Ishikawa (cell line): Measurements from ENCODE around the gene CEP126.

Experiments
- CEBPB ChIP-seq: IDR thresholded peaks from 2 replicates; pipeline ENCODE4 v1.6.1; 2012
- CREB1 ChIP-seq: IDR thresholded peaks from 2 replicates; pipeline ENCODE4 v1.6.1; 2012; ENCODE audit warnings: low read depth
- EGR1 ChIP-seq: IDR thresholded peaks from 2 replicates; pipeline ENCODE4 v1.6.1; 2012
- EP300 ChIP-seq: IDR thresholded peaks from 2 replicates; pipeline ENCODE4 v1.6.1; 2012; ENCODE audit warnings: borderline replicate concordance
- FOXM1 ChIP-seq: IDR thresholded peaks from 2 replicates; pipeline ENCODE4 v1.6.1; 2012; ENCODE audit warnings: low read depth, borderline replicate concordance
- NFIC ChIP-seq: IDR thresholded peaks from 2 replicates; pipeline ENCODE4 v1.6.1; 2012
- RAD21 ChIP-seq: IDR thresholded peaks from 2 replicates; pipeline ENCODE4 v1.6.1; 2012; ENCODE audit warnings: low read depth
- TAF1 ChIP-seq: IDR thresholded peaks from 2 replicates; pipeline ENCODE4 v1.6.1; 2012; ENCODE audit warnings: low read depth, mild to moderate bottlenecking
- TCF12 ChIP-seq: IDR thresholded peaks from 2 replicates; pipeline ENCODE4 v1.6.1; 2012; ENCODE audit warnings: low read depth
- TEAD4 ChIP-seq: IDR thresholded peaks from 2 replicates; pipeline ENCODE4 v1.6.1; 2012
- YY1 ChIP-seq: IDR thresholded peaks from 2 replicates; pipeline ENCODE4 v1.6.1; 2012; ENCODE audit warnings: low read depth
- ZBTB7A ChIP-seq: IDR thresholded peaks from 2 replicates; pipeline ENCODE4 v1.6.1; 2012; ENCODE audit warnings: low read depth
- TF ChIP-seq, protein P1 (sequence below): IDR thresholded peaks from 2 replicates; pipeline ENCODE4 v1.6.1; 2012; ENCODE audit warnings: low read depth, mild to moderate bottlenecking
- TF ChIP-seq, protein P2 (sequence below): IDR thresholded peaks from 2 replicates; pipeline ENCODE4 v1.6.1; 2012
- TF ChIP-seq, protein P3 (sequence below): IDR thresholded peaks from 2 replicates; pipeline ENCODE4 v1.6.1; 2012

CEP126 gene

DNA sequence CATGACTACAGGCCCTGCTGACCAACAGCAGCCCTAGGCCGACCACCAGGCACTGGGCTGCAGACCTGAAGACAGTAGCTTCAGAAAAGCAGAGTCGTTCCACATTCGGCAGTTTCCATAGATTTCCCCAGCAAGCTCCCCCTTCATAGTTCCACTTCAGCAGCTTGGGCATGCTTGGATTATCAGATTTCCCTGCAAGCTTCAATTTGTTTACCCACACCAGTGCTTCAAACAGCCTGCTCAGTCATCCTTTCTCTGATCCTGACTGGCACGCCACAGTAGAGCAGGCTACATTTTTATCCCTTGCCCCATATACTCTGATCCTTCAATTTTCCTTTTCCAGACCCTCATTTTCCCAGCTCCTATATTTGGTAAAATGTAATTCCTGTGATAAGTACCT lies 81.3 kb downstream of the CEP126 start:
- TF ChIP-seq TEAD4 (no peak), NFIC (no peak), YY1 (no peak), EP300 (no peak), CREB1 (no peak), TCF12 (no peak), ZBTB7A (no peak)
- TF ChIP-seq, protein P1, sequence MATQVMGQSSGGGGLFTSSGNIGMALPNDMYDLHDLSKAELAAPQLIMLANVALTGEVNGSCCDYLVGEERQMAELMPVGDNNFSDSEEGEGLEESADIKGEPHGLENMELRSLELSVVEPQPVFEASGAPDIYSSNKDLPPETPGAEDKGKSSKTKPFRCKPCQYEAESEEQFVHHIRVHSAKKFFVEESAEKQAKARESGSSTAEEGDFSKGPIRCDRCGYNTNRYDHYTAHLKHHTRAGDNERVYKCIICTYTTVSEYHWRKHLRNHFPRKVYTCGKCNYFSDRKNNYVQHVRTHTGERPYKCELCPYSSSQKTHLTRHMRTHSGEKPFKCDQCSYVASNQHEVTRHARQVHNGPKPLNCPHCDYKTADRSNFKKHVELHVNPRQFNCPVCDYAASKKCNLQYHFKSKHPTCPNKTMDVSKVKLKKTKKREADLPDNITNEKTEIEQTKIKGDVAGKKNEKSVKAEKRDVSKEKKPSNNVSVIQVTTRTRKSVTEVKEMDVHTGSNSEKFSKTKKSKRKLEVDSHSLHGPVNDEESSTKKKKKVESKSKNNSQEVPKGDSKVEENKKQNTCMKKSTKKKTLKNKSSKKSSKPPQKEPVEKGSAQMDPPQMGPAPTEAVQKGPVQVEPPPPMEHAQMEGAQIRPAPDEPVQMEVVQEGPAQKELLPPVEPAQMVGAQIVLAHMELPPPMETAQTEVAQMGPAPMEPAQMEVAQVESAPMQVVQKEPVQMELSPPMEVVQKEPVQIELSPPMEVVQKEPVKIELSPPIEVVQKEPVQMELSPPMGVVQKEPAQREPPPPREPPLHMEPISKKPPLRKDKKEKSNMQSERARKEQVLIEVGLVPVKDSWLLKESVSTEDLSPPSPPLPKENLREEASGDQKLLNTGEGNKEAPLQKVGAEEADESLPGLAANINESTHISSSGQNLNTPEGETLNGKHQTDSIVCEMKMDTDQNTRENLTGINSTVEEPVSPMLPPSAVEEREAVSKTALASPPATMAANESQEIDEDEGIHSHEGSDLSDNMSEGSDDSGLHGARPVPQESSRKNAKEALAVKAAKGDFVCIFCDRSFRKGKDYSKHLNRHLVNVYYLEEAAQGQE: no peak

DNA sequence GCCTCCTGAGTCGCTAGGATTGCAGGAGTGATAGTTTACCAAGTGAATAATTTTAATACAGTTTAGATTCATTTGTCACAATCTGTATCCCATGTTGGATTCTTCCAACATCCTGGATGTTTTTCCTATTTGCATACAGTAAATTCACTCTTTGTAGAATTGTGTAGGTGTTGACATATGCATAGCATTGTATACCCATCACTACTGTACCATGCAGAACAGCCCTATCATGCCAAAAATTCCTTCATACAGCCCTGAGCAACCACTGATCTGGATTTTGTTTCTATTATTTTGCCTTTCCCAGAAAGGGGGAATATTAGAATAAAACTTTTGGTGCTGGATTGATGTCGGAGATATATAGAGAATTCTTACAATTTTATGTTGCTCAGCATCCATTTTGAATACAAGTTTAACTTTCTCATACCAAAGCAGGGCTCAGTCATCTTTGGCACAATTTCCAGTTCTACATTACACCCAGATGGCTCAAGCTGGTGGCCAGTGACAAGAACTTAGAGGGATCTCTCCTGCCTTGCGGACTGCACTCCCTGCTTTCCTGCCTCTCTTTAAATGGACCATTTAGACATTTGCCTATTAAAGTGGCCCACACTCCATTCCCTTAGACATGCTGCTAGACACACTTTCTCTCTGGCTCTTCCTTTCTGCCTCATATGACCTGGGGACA lies 87.0 kb downstream of the CEP126 start:
- no peak for TF ChIP-seq EP300

DNA sequence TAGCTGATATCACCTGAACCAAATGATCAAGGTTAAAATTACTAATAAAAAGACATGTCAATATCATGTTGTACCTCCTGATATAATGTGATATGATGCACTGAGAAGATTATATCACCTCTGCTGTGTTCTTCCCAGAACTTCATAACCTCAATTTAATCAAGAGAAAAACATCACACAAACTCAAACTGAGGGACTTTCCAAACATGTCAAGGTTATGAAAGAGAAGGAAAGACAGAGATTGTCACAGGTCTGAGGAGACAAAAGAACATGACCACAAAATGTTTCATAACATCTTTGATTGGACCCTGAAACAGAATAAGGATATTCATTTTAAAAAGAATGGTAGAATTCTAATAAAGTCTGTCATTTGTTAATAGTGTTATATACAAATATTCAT lies 89.4 kb downstream of the CEP126 start:
- TF ChIP-seq ZBTB7A (no peak), TAF1 (no peak), EGR1 (no peak), NFIC (no peak), YY1 (no peak)
- TF ChIP-seq, protein P1: no peak

DNA sequence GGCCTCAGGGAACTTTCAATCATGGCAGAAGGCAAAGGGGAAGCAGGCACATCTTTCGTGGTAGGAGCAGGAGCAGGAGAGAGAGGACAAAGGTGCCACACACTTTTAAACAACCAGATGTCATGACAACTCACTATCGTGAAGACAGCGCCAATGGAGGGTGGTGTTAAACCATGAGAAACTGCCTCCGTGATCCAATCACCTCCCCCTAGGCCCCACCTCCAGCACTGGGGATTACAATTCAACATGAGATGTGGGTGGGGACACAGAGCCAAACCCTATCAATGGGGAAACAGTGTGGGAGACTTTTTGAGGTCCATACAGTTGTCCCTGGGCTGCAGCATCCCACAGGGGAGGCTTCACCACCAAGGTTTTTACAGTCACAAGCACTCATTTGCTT lies 90.5 kb downstream of the CEP126 start:
- TF ChIP-seq CREB1: no peak

DNA sequence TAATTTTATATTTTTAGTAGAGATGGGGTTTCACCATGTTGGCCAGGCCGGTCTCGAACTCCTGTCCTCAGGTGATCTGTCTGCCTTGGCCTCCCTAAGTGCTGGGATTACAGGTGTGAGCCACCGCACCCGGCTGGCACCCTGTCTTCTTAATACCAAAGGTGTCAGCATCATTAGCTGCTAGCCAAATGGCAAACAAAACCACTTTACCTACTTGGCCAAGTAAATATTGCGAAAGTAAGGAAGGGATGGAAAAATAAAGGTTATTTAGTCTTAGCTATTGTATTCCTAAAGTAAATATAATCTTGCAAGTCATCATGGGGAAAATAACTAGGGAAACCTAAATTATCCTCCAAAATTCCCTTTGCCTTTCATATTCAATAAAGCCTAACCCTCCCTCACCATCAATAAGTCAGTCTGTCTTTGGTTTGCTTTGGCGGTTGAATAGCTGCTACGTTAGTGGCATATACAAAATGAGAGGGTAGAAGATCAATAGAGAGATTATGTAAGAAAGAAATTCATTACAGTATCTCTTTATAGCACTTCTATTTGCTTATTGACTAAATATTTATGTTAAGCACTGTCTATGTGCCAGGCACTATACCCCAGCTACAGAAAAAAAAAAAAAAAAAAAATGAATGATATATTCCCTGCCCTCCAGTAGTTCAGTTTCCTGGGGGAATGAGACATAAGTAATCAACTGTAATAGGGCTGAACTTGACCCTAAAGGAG lies 92.2 kb downstream of the CEP126 start:
- TF ChIP-seq CEBPB (0 out of 2 replicates have a peak, but pooled peaks have one; percentile 31), YY1 (no peak)

DNA sequence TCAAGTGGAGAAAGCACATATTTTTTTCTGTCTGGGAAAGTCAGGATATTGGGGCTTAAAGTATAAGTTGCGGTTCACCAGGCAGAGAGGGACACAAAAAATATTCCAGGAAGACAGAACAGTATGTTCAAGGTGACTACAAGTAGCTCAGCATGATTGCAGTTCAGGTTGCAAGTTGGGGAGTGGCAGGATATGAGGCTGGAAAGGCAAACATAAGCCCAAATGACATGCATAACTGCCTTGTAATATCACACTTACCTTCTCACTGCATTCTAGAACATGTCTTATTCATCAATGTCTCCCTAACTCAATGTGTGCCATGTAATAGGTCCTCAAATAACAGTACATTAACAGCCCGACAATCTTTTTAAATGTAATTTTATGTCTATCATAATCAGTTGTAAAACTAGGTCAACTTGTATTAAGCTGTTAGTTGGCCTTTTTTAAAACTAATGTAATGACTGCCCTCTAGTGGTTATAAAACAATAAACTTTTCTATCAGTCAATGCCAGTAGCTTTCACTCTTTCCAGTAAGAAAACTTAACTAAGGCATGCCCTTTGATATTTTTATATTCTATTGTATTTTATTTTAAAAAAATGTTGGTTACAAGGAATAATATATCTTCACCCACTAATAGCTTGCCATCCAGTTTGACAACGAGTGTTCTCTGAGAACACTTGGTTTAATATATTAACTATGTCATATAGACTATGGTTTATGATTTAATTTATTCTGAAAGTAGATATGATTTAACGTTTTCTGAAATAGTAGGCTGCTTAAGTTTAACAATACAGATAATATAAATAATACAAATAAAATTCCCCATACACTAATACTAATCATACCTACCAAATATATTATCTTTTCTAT lies 93.0 kb downstream of the CEP126 start:
- TF ChIP-seq, protein P1: no peak
- peak; percentile 60; the same call in 1 of the 2 replicates for TF ChIP-seq TCF12
- peak; percentile 73 for TF ChIP-seq TEAD4
- TF ChIP-seq, protein P2, sequence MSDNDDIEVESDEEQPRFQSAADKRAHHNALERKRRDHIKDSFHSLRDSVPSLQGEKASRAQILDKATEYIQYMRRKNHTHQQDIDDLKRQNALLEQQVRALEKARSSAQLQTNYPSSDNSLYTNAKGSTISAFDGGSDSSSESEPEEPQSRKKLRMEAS: no peak; the same call in 1 of the 2 replicates
- no peak for TF ChIP-seq EGR1
- TF ChIP-seq CEBPB: no peak
- no peak for TF ChIP-seq NFIC
- no peak for TF ChIP-seq ZBTB7A
- TF ChIP-seq TAF1: no peak
- TF ChIP-seq RAD21: peak; percentile 69
- TF ChIP-seq, protein P3, sequence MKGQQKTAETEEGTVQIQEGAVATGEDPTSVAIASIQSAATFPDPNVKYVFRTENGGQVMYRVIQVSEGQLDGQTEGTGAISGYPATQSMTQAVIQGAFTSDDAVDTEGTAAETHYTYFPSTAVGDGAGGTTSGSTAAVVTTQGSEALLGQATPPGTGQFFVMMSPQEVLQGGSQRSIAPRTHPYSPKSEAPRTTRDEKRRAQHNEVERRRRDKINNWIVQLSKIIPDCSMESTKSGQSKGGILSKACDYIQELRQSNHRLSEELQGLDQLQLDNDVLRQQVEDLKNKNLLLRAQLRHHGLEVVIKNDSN: no peak
- TF ChIP-seq EP300: peak; percentile 70; the same call in 1 of the 2 replicates
- TF ChIP-seq FOXM1: peak; percentile 65; the same call in 1 of the 2 replicates
- TF ChIP-seq YY1: no peak
- no peak for TF ChIP-seq CREB1
